H1 (cell line): ENCODE results near the gene CMBL. TPM values are rescaled to one million over a fixed set of nuclear protein-coding genes. Genes with fewer than 3 reads are reported as not detected.

Experiments used
- HDAC6 ChIP-seq: IDR thresholded peaks from one replicate; pipeline ENCODE4 v1.7.1; 2012; ENCODE audit warnings: low read depth, mild to moderate bottlenecking, inconsistent platforms, low read length, moderate library complexity
- POLR2A ChIP-seq, 2 experiments: IDR thresholded peaks; 1 replicate in 1 of 2; 2 replicates in 1 of 2; pipeline ENCODE4 v1.6.1; 2011; ENCODE audit warnings: low read depth in 2 of 2, low read length in 2 of 2, mild to moderate bottlenecking in 2 of 2; ENCODE audit errors: control extremely low read depth in 1 of 2
- RBBP5 ChIP-seq: IDR thresholded peaks from 2 replicates; pipeline ENCODE4 v1.7.1; 2012; ENCODE audit warnings: low read depth, mild to moderate bottlenecking, inconsistent platforms, low read length, moderate library complexity, borderline replicate concordance
- SP1 ChIP-seq: IDR thresholded peaks from 2 replicates; pipeline ENCODE4 v1.6.1; 2011; ENCODE audit warnings: low read depth, low read length
- polyA plus RNA-seq, 7 experiments: library from polyadenylated mRNA; depleted of rRNA in 3 of 7; stranded (reverse) in 5 of 7; unstranded in 2 of 7; fragments of >200 nt in 5 of 7; fragments of 200-250 nt in 2 of 7; gene quantifications; 1 replicate in 5 of 7; 2 replicates in 1 of 7; 4 replicates in 1 of 7; pipeline versions ENCODE4 v1.2.1 to v1.2.3, GENCODE V29; 2011 to 2013; ENCODE audit warnings: missing spikeins in 2 of 7, mixed read lengths in 2 of 7
- total RNA-seq: library from RNA; stranded (reverse); fragmentation: NEBNext Ultra II Directional; extraction: Animal tissue kit (Norgen Biotek cat#: 25700); gene quantifications from 2 replicates; pipeline ENCODE4 v1.2.1, GENCODE V29; 2021

Gene CMBL
- total and polyA plus RNA-seq, 2 of the 8 experiments (the other 6 are each of a cell fraction or from before 2014, with no cell fraction given): 27.9 to 32.1 TPM

GRCh38 chr5:10279328-10279727 lies 28.4 kb downstream of the CMBL start (continued):
- TF ChIP-seq HDAC6 (no peak), POLR2A (IDR thresholded peaks at IDR 0.05; ENCODE audit: control extremely low read depth in 1 of 2, low read depth in 2 of 2, low read length in 2 of 2) (no peak), SP1 (no peak), RBBP5 (no peak)
- TF ChIP-seq, all 59 proteins: peak for 0
